Neural cell (in vitro differentiated cells): ENCODE data around the gene PGAM2. TPM values are rescaled to one million over a fixed set of nuclear protein-coding genes. Genes with fewer than 3 reads are reported as not detected.

Experiments
- H2AFZ ChIP-seq: fragments of 200-600, 300-800 bp; sonication (generic), shearing (Covaris generic); 2 replicates; pipeline ENCODE4 v1.6.0; 2014; ENCODE audit warnings: low read depth, mild to moderate bottlenecking, antibody characterized with exemption, low read length, moderate library complexity
- H3F3A ChIP-seq: fragments of 200-600 bp; shearing (Covaris generic); 2 replicates; pipeline ENCODE4 v1.6.1; 2016; ENCODE audit warnings: mild to moderate bottlenecking, moderate library complexity, mixed read lengths, antibody characterized with exemption, low read length; ENCODE audit not compliant: insufficient read depth, poor library complexity, severe bottlenecking
- H3K27ac ChIP-seq: fragments of 200-600, 300-800 bp; sonication (generic), shearing (Covaris generic); 2 replicates; pipeline ENCODE4 v1.5.1; 2014; ENCODE audit warnings: mild to moderate bottlenecking, low read length, moderate library complexity
- H3K27me3 ChIP-seq: fragments of 300-800, 200-600 bp; sonication (generic), shearing (Covaris generic); 2 replicates; pipeline ENCODE4 v1.6.0; 2014; ENCODE audit warnings: mild to moderate bottlenecking, low read depth, low read length, moderate library complexity; ENCODE audit not compliant: insufficient read depth
- H3K36me3 ChIP-seq: fragments of 300-800, 200-600 bp; sonication (generic), shearing (Covaris generic); 2 replicates; pipeline ENCODE4 v1.5.1; 2014; ENCODE audit warnings: mild to moderate bottlenecking, antibody characterized with exemption, low read length, moderate library complexity; ENCODE audit not compliant: insufficient read depth
- H3K4me2 ChIP-seq: fragments of 300-800, 200-600 bp; sonication (generic), shearing (Covaris generic); 2 replicates; pipeline ENCODE4 v1.6.0; 2014; ENCODE audit warnings: mild to moderate bottlenecking, low read length
- H3K4me3 ChIP-seq: fragments of 300-800, 200-600 bp; sonication (generic), shearing (Covaris generic); 2 replicates; pipeline ENCODE4 v1.5.1; 2014; ENCODE audit warnings: mild to moderate bottlenecking, low read length, moderate library complexity
- H3K79me2 ChIP-seq: fragments of 200-600 bp; shearing (Covaris generic); replicated peaks from 2 replicates; pipeline ENCODE4 v1.6.0; 2014; ENCODE audit warnings: mild to moderate bottlenecking, low read length, moderate library complexity; ENCODE audit not compliant: insufficient read depth
- H3K9ac ChIP-seq: fragments of 300-800, 200-600 bp; sonication (generic), shearing (Covaris generic); 2 replicates; pipeline ENCODE4 v1.6.1; 2016; ENCODE audit warnings: mild to moderate bottlenecking, low read length, mixed read lengths
- H3K9me2 ChIP-seq: fragments of 200-600 bp; shearing (Covaris generic); 2 replicates; pipeline ENCODE4 v1.6.1; 2016; ENCODE audit warnings: mild to moderate bottlenecking, low read length, mixed read lengths; ENCODE audit not compliant: insufficient read depth
- H3K9me3 ChIP-seq: fragments of 200-600, 300-800 bp; sonication (generic), shearing (Covaris generic); 2 replicates; pipeline ENCODE4 v1.6.1; 2016; ENCODE audit warnings: mild to moderate bottlenecking, mixed run types, low read length, moderate library complexity, mixed read lengths
- H4K20me1 ChIP-seq: fragments of 200-600 bp; shearing (Covaris generic); 2 replicates; pipeline ENCODE4 v1.6.1; 2016; ENCODE audit warnings: mild to moderate bottlenecking, mixed run types; ENCODE audit not compliant: insufficient read depth
- CTCF ChIP-seq: fragments of 450-650 bp; IDR thresholded peaks from 2 replicates; pipeline ENCODE4 v1.5.1; 2014; ENCODE audit warnings: antibody characterized with exemption, mild to moderate bottlenecking, moderate library complexity; ENCODE audit not compliant: poor library complexity, severe bottlenecking
- EP300 ChIP-seq: fragments of 450-650 bp; conservative IDR thresholded peaks from 2 replicates; pipeline ENCODE4 v1.6.1; 2014; ENCODE audit warnings: antibody characterized with exemption, mild to moderate bottlenecking, moderate library complexity; ENCODE audit not compliant: poor library complexity, severe bottlenecking
- EZH2 ChIP-seq: fragments of 200-600, 300-800 bp; shearing (Covaris generic), sonication (generic); IDR thresholded peaks from 2 replicates; pipeline ENCODE4 v1.6.1; 2014; ENCODE audit warnings: antibody characterized with exemption, low read length, borderline replicate concordance, mild to moderate bottlenecking; ENCODE audit not compliant: insufficient read depth, poor library complexity, severe bottlenecking
- MXI1 ChIP-seq: fragments of 450-650 bp; conservative IDR thresholded peaks from 2 replicates; pipeline ENCODE4 v1.6.1; 2014; ENCODE audit warnings: antibody characterized with exemption, mild to moderate bottlenecking; ENCODE audit not compliant: poor library complexity, severe bottlenecking
- POLR2AphosphoS5 ChIP-seq: IDR thresholded peaks from 2 replicates; pipeline ENCODE4 v1.6.1; 2012
- RAD21 ChIP-seq: fragments of 450-650 bp; conservative IDR thresholded peaks from 2 replicates; pipeline ENCODE4 v1.6.1; 2014; ENCODE audit warnings: antibody characterized with exemption, mild to moderate bottlenecking, moderate library complexity
- REST ChIP-seq: IDR thresholded peaks from 2 replicates; pipeline ENCODE4 v1.6.1; 2012; ENCODE audit warnings: borderline replicate concordance
- SMC3 ChIP-seq: fragments of 450-650 bp; conservative IDR thresholded peaks from 2 replicates; pipeline ENCODE4 v1.6.1; 2014; ENCODE audit warnings: antibody characterized with exemption, mild to moderate bottlenecking, moderate library complexity; ENCODE audit not compliant: poor library complexity
- TAF1 ChIP-seq: IDR thresholded peaks from 2 replicates; pipeline ENCODE4 v1.6.1; 2012; ENCODE audit warnings: low read depth
- polyA plus RNA-seq: library from polyadenylated mRNA; depleted of rRNA; stranded (reverse); fragments of >200 nt; gene quantifications from 2 replicates; pipeline ENCODE4 v1.2.3, GENCODE V29; 2014

The PGAM2 gene
- polyA plus RNA-seq, 1 donor from 2014 or later: not detected

- no peak overlapping the region for H2AFZ ChIP-seq
- no peaks in the 10 kb centered on the region for H3K27me3 ChIP-seq
- TF ChIP-seq EP300 (no peak), MXI1 (no peak), RAD21 (no peak), SMC3 (no peak), EZH2 (no peak), CTCF (no peak), REST (no peak), POLR2AphosphoS5 (no peak), TAF1 (no peak)
- H3K79me2 ChIP-seq: no peaks in the 10 kb centered on the region
- H3K9ac ChIP-seq: no peak overlapping the region
- H3K9me3 ChIP-seq: no peaks in the 10 kb centered on the region
- H3K36me3 ChIP-seq: no peaks in the 10 kb centered on the region
- H4K20me1 ChIP-seq: no peaks in the 10 kb centered on the region
- H3K4me2 ChIP-seq: no peak overlapping the region
- no peaks in the 10 kb centered on the region for H3K9me2 ChIP-seq
- H3K4me3 ChIP-seq: no peak overlapping the region
- no peak overlapping the region for H3K27ac ChIP-seq
- no peaks in the 10 kb centered on the region for H3F3A ChIP-seq
These were observed 48.5 kb upstream of the PGAM2 start for GRCh38 chr7:44113764-44114354.

GRCh38 chr7:44112997-44113763 lies 47.8 kb upstream of the PGAM2 start:
- no peaks in the 10 kb centered on the region for H3F3A ChIP-seq

More at GRCh38 chr7:44112997-44113763, 47.8 kb upstream of the PGAM2 start:
- Histone ChIP-seq H3K36me3 (no peaks in the 10 kb centered on the region), H3K4me2 (no peak overlapping the region), H4K20me1 (no peaks in the 10 kb centered on the region), H3K9ac (no peak overlapping the region), H3K9me2 (no peaks in the 10 kb centered on the region), H3K9me3 (no peaks in the 10 kb centered on the region), H3K79me2 (no peaks in the 10 kb centered on the region), H3K4me3 (no peak overlapping the region), H2AFZ (no peak overlapping the region), H3K27ac (no peak overlapping the region), H3K27me3 (no peaks in the 10 kb centered on the region)
- TF ChIP-seq TAF1: no peak
- TF ChIP-seq EP300: no peak
- no peak for TF ChIP-seq SMC3
- TF ChIP-seq RAD21: no peak
- TF ChIP-seq REST: no peak
- TF ChIP-seq POLR2AphosphoS5: no peak
- TF ChIP-seq MXI1: no peak
- TF ChIP-seq EZH2: no peak
- TF ChIP-seq CTCF: no peak
